ENCODE data around the gene DSCAM. TPM values are rescaled to one million over a fixed set of nuclear protein-coding genes. Genes with fewer than 3 reads are reported as not detected.

Gene DSCAM
- total RNA-seq, 2 experiments from 2014 or later = not detected

GRCh38 chr21:40165773-40166070 is 681.2 kb downstream of the DSCAM start:
- no peaks in the 10 kb centered on the region for H3K36me3 Mint-ChIP-seq (ENCODE audit: low read depth)
- no peak overlapping the region for H3K27ac ChIP-seq (ENCODE audit: low read depth in 1 of 2, low read length in 2 of 2)
- no peak overlapping the region for H3K4me3 Mint-ChIP-seq
- no peaks in the 10 kb centered on the region for H3K4me1 Mint-ChIP-seq (ENCODE audit: low read depth)
- H3K36me3 ChIP-seq (ENCODE audit: insufficient read depth, low read length) = no peaks in the 10 kb centered on the region
- DNase-seq (no peak), ATAC-seq (ENCODE audit: poor library complexity) (no peak)
- intact Hi-C loops (cut with DNase I, micrococcal nuclease) = no loop called here
- POLR2A ChIA-PET = no interaction called here
- no peaks in the 10 kb centered on the region for H3K27me3 Mint-ChIP-seq
- no peak overlapping the region for H3K27ac Mint-ChIP-seq
- peaks cover 0 to 14% of the 10 kb centered on the region in 2 experiments for H3K9me3 ChIP-seq (ENCODE audit: control insufficient read depth in 1 of 2, insufficient read depth in 1 of 2, low read length in 2 of 2)
- H3K4me1 ChIP-seq (ENCODE audit: insufficient read depth, low read length) = no peaks in the 10 kb centered on the region
- no peaks in the 10 kb centered on the region for H3K27me3 ChIP-seq (ENCODE audit: control insufficient read depth in 1 of 2, insufficient read depth in 2 of 2, low read length in 2 of 2)
- no peaks in the 10 kb centered on the region for H3K9me3 Mint-ChIP-seq
- CTCF ChIA-PET = no interaction called here
- TF ChIP-seq CTCF (IDR thresholded peaks at IDR 0.05) = no peak
- no peak overlapping the region for H3K4me3 ChIP-seq (ENCODE audit: low read length)

GRCh38 chr21:40164905-40165772 is 681.8 kb downstream of the DSCAM start:
- no peak overlapping the region for H3K4me3 Mint-ChIP-seq
- H3K4me1 Mint-ChIP-seq (ENCODE audit: low read depth) = no peaks in the 10 kb centered on the region
- Histone ChIP-seq H3K9me3 (ENCODE audit: control insufficient read depth in 1 of 2, insufficient read depth in 1 of 2, low read length in 2 of 2) (peaks cover 0 to 13% of the 10 kb centered on the region in 2 experiments), H3K27ac (ENCODE audit: low read depth in 1 of 2, low read length in 2 of 2) (no peak overlapping the region), H3K27me3 (ENCODE audit: control insufficient read depth in 1 of 2, insufficient read depth in 2 of 2, low read length in 2 of 2) (no peaks in the 10 kb centered on the region), H3K4me3 (ENCODE audit: low read length) (no peak overlapping the region), H3K36me3 (ENCODE audit: insufficient read depth, low read length) (no peaks in the 10 kb centered on the region), H3K4me1 (ENCODE audit: insufficient read depth, low read length) (no peaks in the 10 kb centered on the region)
- POLR2A ChIA-PET = no interaction called here
- H3K27ac Mint-ChIP-seq = no peak overlapping the region
- no peaks in the 10 kb centered on the region for H3K27me3 Mint-ChIP-seq
- H3K36me3 Mint-ChIP-seq (ENCODE audit: low read depth) = no peaks in the 10 kb centered on the region
- no peak for ATAC-seq (ENCODE audit: poor library complexity)
- CTCF ChIA-PET = no interaction called here
- no peak for TF ChIP-seq CTCF (IDR thresholded peaks at IDR 0.05)
- no peaks in the 10 kb centered on the region for H3K9me3 Mint-ChIP-seq
- no peak for DNase-seq
- intact Hi-C loops (cut with DNase I, micrococcal nuclease) = no loop called here

GRCh38 chr21:40162075-40162474 is 684.9 kb downstream of the DSCAM start:
- ChIA-PET CTCF (no interaction called here), POLR2A (no interaction called here)
- ATAC-seq (ENCODE audit: poor library complexity) (no peak), DNase-seq (no peak)
- Mint-ChIP-seq H3K27me3 (no peaks in the 10 kb centered on the region), H3K4me1 (ENCODE audit: low read depth) (no peaks in the 10 kb centered on the region), H3K36me3 (ENCODE audit: low read depth) (no peaks in the 10 kb centered on the region), H3K27ac (no peak overlapping the region), H3K4me3 (no peak overlapping the region), H3K9me3 (no peaks in the 10 kb centered on the region)
- no peak overlapping the region for H3K4me3 ChIP-seq (ENCODE audit: low read length)
- no peaks in the 10 kb centered on the region for H3K36me3 ChIP-seq (ENCODE audit: insufficient read depth, low read length)
- TF ChIP-seq CTCF (IDR thresholded peaks at IDR 0.05) = no peak
- intact Hi-C loops (cut with DNase I, micrococcal nuclease) = no loop called here
- no peak overlapping the region for H3K27ac ChIP-seq (ENCODE audit: low read depth in 1 of 2, low read length in 2 of 2)
- H3K4me1 ChIP-seq (ENCODE audit: insufficient read depth, low read length) = no peaks in the 10 kb centered on the region
- no peaks in the 10 kb centered on the region for H3K27me3 ChIP-seq (ENCODE audit: control insufficient read depth in 1 of 2, insufficient read depth in 2 of 2, low read length in 2 of 2)
- H3K9me3 ChIP-seq (ENCODE audit: control insufficient read depth in 1 of 2, insufficient read depth in 1 of 2, low read length in 2 of 2) = peaks cover 0 to 12% of the 10 kb centered on the region in 2 experiments
